ENCODE measurements around the gene FPGS.

FPGS gene

DNA sequence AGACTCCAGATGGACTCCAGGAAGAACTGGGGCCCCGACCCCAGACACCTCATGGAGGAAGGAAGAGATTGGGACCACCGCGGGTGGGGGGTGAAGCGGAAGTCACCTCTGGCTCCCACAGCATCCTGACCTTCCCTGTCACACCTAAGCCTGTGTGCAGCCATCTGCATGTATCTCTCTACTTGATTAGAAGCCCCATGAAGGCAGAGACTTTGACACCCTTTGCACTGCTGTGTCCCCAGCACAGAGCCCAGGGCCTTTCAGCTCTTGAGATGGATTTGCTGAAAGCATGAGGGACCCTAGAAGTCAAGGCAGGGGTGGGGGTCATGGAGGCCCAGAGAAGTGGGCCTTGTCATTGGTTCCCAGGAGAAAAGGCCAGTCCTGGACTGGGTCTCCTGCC lies 54.6 kb downstream of the FPGS start:
- TF ChIP-seq CTCF (IDR thresholded peaks at IDR 0.05; ENCODE audit: insufficient read depth, low read depth, low read length, missing control alignments): no peak
- DNase-seq (ENCODE audit: low read depth): no peak
- no peak overlapping the region for H3K4me3 ChIP-seq (ENCODE audit: low read length)

GRCh38 chr9:127858041-127858512 lies 55.4 kb downstream of the FPGS start:
- H3K4me3 ChIP-seq (ENCODE audit: low read length): no peak overlapping the region
- DNase-seq (ENCODE audit: low read depth): no peak
- TF ChIP-seq CTCF (IDR thresholded peaks at IDR 0.05; ENCODE audit: insufficient read depth, low read depth, low read length, missing control alignments): no peak

GRCh38 chr9:127860260-127860659 lies 57.6 kb downstream of the FPGS start:
- H3K4me3 ChIP-seq (ENCODE audit: low read length): no peak overlapping the region
- no peak for TF ChIP-seq CTCF (IDR thresholded peaks at IDR 0.05; ENCODE audit: insufficient read depth, low read depth, low read length, missing control alignments)
- DNase-seq (ENCODE audit: low read depth): no peak

DNA sequence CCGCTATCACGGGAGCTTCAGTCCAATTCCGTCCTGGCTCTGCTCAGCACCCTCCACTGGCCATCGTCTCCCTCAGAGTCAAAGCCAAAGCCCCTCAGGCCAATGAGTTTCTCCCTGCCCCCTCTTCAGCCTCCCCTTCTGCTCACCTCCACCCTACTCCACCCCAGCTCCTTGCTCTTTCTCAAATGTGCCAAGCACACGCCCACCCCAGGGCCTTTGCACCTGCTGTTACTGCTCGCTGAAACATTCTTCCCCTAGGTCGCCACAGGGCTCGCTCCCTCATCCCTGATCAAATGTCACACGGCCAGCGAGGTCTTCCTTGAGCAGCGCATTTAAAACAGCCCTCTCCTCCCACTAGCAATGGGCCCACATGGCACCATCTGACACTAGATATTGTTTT lies 58.1 kb downstream of the FPGS start:
- TF ChIP-seq CTCF (IDR thresholded peaks at IDR 0.05; ENCODE audit: insufficient read depth, low read depth, low read length, missing control alignments): no peak
- H3K4me3 ChIP-seq (ENCODE audit: low read length): no peak overlapping the region
- DNase-seq (ENCODE audit: low read depth): no peak

- no peak overlapping the region for H3K4me3 ChIP-seq (ENCODE audit: low read length)
- TF ChIP-seq CTCF (IDR thresholded peaks at IDR 0.05; ENCODE audit: insufficient read depth, low read depth, low read length, missing control alignments): no peak
These were observed 59.7 kb downstream of the FPGS start for GRCh38 chr9:127862075-127863011.

GRCh38 chr9:127863191-127863621 lies 60.5 kb downstream of the FPGS start:
- no peak for DNase-seq (ENCODE audit: low read depth)
- TF ChIP-seq CTCF (IDR thresholded peaks at IDR 0.05; ENCODE audit: insufficient read depth, low read depth, low read length, missing control alignments): no peak
- H3K4me3 ChIP-seq (ENCODE audit: low read length): no peak overlapping the region

More at GRCh38 chr9:127862075-127863011, 59.7 kb downstream of the FPGS start:
- no peak for DNase-seq (ENCODE audit: low read depth)

Data from epithelial cell of esophagus (primary cell).